CD4-positive, CD25-positive, alpha-beta regulatory T cell (primary cell): Measurements from ENCODE around the gene RPS21. TPM values are rescaled to one million over a fixed set of nuclear protein-coding genes. Genes with fewer than 3 reads are reported as not detected.
A peak's percentile ranks its signal among the peaks of the same experiment; 100 is the strongest.

Experiments
- ATAC-seq, 2 donors: fragments of 150-1000 bp; cut with Tn5 transposase; one replicate each; pipeline ENCODE4 v1.10.0; 2021; ENCODE audit warnings: low read depth in 2 of 2, moderate number of reproducible peaks in 2 of 2, moderate library complexity in 1 of 2
- DNase-seq, 3 donors: peaks; one replicate each; pipeline versions ENCODE4 v3.0.0 to v3.0.0-alpha.2; 2012 to 2022; ENCODE audit warnings: mixed read lengths in 1 of 3
- H3K27ac ChIP-seq: one replicate; pipeline ENCODE4 v1.7.0; 2013; ENCODE audit warnings: mild to moderate bottlenecking, low read length; ENCODE audit not compliant: insufficient read depth, poor library complexity, severe bottlenecking
- H3K27me3 ChIP-seq: one replicate; pipeline ENCODE4 v1.7.0; 2013; ENCODE audit warnings: low read length; ENCODE audit not compliant: control insufficient read depth, insufficient read depth
- H3K36me3 ChIP-seq: one replicate; pipeline ENCODE4 v1.7.0; 2013; ENCODE audit warnings: mild to moderate bottlenecking, low read length, moderate library complexity; ENCODE audit not compliant: control insufficient read depth, insufficient read depth
- H3K4me1 ChIP-seq: 2 replicates; pipeline ENCODE4 v1.7.0; 2013; ENCODE audit warnings: mild to moderate bottlenecking, low read length; ENCODE audit not compliant: insufficient read depth, control insufficient read depth, poor library complexity, severe bottlenecking
- H3K4me3 ChIP-seq: one replicate; pipeline ENCODE4 v1.7.0; 2013; ENCODE audit warnings: low read depth, mild to moderate bottlenecking, low read length, moderate library complexity
- H3K9me3 ChIP-seq, 2 experiments: 1 replicate in 1 of 2; 2 replicates in 1 of 2; pipeline ENCODE4 v1.7.0; 2013; ENCODE audit warnings: low read length in 2 of 2, mild to moderate bottlenecking in 1 of 2, moderate library complexity in 1 of 2; ENCODE audit not compliant: control insufficient read depth in 2 of 2
- H3K27ac Mint-ChIP-seq, 3 donors: one replicate each; pipeline ENCODE4 v1.8.0; 2020 to 2022; ENCODE audit warnings: mild to moderate bottlenecking in 3 of 3, mixed read lengths in 3 of 3, moderate library complexity in 2 of 3
- H3K27me3 Mint-ChIP-seq: one replicate; pipeline ENCODE4 v1.8.0; 2022; ENCODE audit warnings: mild to moderate bottlenecking, mixed read lengths
- H3K36me3 Mint-ChIP-seq: one replicate; pipeline ENCODE4 v1.8.0; 2020; ENCODE audit warnings: mixed read lengths
- H3K4me1 Mint-ChIP-seq, 4 donors: one replicate each; pipeline ENCODE4 v1.8.0; 2020 to 2022; ENCODE audit warnings: mixed read lengths in 4 of 4, mild to moderate bottlenecking in 1 of 4
- H3K4me3 Mint-ChIP-seq, 4 donors: one replicate each; pipeline ENCODE4 v1.8.0; 2020 to 2022; ENCODE audit warnings: mild to moderate bottlenecking in 4 of 4, mixed read lengths in 4 of 4, moderate library complexity in 3 of 4
- H3K9me3 Mint-ChIP-seq, 7 donors: one replicate each; pipeline ENCODE4 v1.8.0; 2020 to 2022; ENCODE audit warnings: mixed read lengths in 7 of 7, mild to moderate bottlenecking in 3 of 7, moderate library complexity in 2 of 7
- polyA plus RNA-seq, 4 donors: library from polyadenylated mRNA; unstranded; fragments of 300-500 nt; fragmentation: Illumina TruSeq; gene quantifications; one replicate each; pipeline ENCODE4 v1.2.3, GENCODE V29; 2021
- total RNA-seq: library from RNA; stranded (reverse); gene quantifications from one replicate; pipeline ENCODE4 v1.2.3, GENCODE V29; 2022

RPS21 gene
- total and polyA plus RNA-seq, 5 donors from 2014 or later: 1,945 to 3,094 (median 2,256) TPM

DNA sequence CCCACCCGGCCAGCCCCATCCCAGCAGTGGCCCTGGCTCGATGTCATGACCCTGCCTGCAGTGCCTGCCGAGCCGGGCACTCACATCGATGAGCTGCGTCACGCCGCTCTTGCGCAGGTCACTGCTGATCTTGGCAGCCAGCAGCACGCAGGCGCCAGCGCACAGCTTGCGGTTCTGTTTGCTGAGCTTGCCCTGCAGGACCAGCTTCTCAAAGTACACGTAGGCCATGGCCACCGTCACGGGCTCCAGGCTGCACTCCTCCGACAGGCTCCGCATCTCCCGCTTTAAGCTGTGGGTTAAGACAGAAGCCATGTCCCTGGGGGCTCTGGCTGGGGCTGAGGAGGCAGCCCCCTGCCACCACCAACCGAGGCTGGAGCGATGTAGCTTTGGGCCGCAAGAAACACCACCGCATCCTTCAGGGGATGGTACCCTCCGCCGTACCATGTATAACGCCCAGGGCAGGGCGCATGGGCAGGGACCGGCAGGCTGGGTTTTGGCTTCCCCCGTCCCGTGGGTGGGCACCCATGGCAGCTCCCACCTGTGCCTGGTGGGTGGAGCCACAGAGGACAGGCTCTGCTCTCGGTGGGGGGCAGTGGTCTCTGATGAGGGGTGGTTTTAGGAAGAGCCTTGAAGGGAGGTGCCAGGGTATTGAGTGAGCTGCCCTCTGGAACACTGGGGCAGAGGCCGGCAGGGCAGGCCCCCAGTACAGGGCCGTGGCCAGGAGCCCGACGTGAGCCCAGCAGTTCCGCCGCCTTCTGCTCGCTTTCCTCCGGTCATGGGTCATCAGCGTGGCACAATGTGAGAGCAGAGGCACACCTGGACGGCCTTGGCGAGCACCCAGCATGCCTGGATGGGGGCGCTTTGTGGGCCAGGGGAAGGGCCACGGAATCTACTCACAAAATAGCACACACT is 4.5 kb downstream of the RPS21 start:
- no peaks in the 10 kb centered on the region for H3K9me3 Mint-ChIP-seq
- H3K36me3 Mint-ChIP-seq: peaks cover 16% of the 10 kb centered on the region
- Histone ChIP-seq H3K4me1 (peaks cover 15% of the 10 kb centered on the region), H3K4me3 (no peak overlapping the region), H3K36me3 (peaks cover 19% of the 10 kb centered on the region), H3K27ac (no peak overlapping the region), H3K27me3 (no peaks in the 10 kb centered on the region), H3K9me3 (no peaks in the 10 kb centered on the region)
- no peak for ATAC-seq
- no peak overlapping the region for H3K27ac Mint-ChIP-seq
- DNase-seq: no peak
- no peaks in the 10 kb centered on the region for H3K27me3 Mint-ChIP-seq
- H3K4me1 Mint-ChIP-seq: peaks cover 0 to 25% (median 13%) of the 10 kb centered on the region in 4 donors
- no peak overlapping the region for H3K4me3 Mint-ChIP-seq

DNA sequence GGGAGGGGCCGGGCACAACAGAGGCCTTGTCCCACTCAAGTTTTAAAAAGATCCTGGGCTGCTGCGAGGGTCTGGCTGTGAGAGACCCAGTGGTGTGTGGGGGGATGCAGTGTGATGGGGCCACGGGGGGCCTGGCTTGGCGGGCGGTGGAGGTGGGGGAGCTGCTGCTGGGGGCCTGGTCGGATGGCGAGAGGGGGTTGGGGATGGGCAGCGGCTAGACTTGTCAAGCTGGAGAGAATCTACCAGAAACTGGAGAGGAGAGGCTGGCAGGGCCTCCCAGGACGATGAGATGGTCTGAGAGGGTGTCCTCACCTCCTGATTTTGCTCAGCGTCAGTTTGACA is 5.1 kb downstream of the RPS21 start:
- ATAC-seq (no peak), DNase-seq (no peak)
- H3K4me3 Mint-ChIP-seq: no peak overlapping the region
- H3K4me1 Mint-ChIP-seq: peaks cover 0 to 22% (median 13%) of the 10 kb centered on the region in 4 donors
- H3K27me3 Mint-ChIP-seq: no peaks in the 10 kb centered on the region
- Histone ChIP-seq H3K4me3 (no peak overlapping the region), H3K4me1 (peaks cover 13% of the 10 kb centered on the region), H3K9me3 (no peaks in the 10 kb centered on the region), H3K27me3 (no peaks in the 10 kb centered on the region), H3K27ac (no peak overlapping the region), H3K36me3 (peaks cover 19% of the 10 kb centered on the region)
- peaks cover 16% of the 10 kb centered on the region for H3K36me3 Mint-ChIP-seq
- H3K27ac Mint-ChIP-seq: no peak overlapping the region
- H3K9me3 Mint-ChIP-seq: no peaks in the 10 kb centered on the region

DNA sequence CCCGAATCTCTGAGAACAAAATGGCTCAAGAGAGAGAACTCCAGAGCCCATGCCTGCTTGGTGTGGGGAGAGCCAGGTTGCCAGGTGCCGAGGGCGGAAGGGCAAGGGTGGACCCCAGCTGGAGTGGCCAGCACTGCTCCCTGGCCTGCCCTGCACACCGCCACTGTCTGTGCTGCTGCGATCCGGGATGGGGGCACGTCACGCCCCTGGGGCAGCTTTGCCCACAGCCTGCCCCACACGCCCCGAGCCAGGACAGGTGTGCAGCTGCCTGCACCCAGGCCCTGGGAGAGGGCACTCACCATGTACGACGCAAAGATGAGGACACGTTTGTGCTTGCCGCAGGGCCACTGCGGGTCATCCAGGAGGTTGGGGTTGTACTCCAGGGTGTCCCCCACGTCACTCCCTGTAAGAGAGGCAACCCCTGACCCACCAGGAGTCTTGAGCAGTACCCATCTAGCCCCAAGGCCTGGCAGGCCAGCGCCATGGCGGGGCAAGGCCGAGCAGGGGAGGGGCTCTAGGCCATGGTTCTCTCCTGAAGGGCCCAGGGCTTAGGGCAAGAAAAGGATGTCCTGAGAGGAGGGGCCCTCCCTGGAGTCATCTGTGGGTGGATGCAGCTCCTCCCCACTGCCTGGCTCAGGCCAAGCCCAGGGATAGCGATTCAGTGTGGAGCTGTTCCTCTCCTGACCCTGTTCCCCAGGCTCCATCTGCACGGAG is 5.9 kb downstream of the RPS21 start:
- Histone ChIP-seq H3K9me3 (no peaks in the 10 kb centered on the region), H3K4me1 (peaks cover 7% of the 10 kb centered on the region), H3K4me3 (no peak overlapping the region), H3K27me3 (no peaks in the 10 kb centered on the region), H3K27ac (no peak overlapping the region), H3K36me3 (peaks cover 19% of the 10 kb centered on the region)
- DNase-seq: no peak
- Mint-ChIP-seq H3K36me3 (peaks cover 19% of the 10 kb centered on the region), H3K4me3 (no peak overlapping the region), H3K27me3 (no peaks in the 10 kb centered on the region), H3K9me3 (no peaks in the 10 kb centered on the region), H3K4me1 (peaks cover 0 to 22% (median 10%) of the 10 kb centered on the region in 4 donors), H3K27ac (no peak overlapping the region)
- peak in 1 of 2 donors; percentile 8 for ATAC-seq

DNA sequence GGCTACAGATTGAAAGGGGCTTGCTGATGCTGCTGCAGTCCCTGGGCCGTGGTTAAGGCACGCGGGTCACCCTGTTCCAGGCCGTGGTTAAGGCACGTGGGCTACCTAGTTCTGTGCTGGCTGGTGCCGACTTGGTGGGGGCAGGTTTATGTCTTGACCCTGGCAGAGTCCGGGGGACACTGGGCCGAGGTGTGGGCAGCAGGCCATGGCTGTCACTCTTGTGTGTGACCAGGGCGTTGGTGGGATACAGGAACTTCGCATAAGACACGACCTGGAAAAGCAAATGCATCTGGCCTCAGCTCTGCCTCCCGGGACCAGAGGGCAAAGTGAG is 6.4 kb downstream of the RPS21 start:
- H3K27me3 Mint-ChIP-seq: no peaks in the 10 kb centered on the region
- no peak for DNase-seq
- H3K4me3 Mint-ChIP-seq: no peak overlapping the region
- no peaks in the 10 kb centered on the region for H3K9me3 ChIP-seq
- H3K4me3 ChIP-seq: no peak overlapping the region
- no peaks in the 10 kb centered on the region for H3K27me3 ChIP-seq
- H3K36me3 ChIP-seq: peaks cover 19% of the 10 kb centered on the region
- H3K4me1 Mint-ChIP-seq: peaks cover 0 to 18% (median 8%) of the 10 kb centered on the region in 4 donors
- no peaks in the 10 kb centered on the region for H3K9me3 Mint-ChIP-seq
- H3K27ac ChIP-seq: no peak overlapping the region
- peaks cover 2% of the 10 kb centered on the region for H3K4me1 ChIP-seq
- no peak for ATAC-seq
- peaks cover 16% of the 10 kb centered on the region for H3K36me3 Mint-ChIP-seq
- H3K27ac Mint-ChIP-seq: no peak overlapping the region

DNA sequence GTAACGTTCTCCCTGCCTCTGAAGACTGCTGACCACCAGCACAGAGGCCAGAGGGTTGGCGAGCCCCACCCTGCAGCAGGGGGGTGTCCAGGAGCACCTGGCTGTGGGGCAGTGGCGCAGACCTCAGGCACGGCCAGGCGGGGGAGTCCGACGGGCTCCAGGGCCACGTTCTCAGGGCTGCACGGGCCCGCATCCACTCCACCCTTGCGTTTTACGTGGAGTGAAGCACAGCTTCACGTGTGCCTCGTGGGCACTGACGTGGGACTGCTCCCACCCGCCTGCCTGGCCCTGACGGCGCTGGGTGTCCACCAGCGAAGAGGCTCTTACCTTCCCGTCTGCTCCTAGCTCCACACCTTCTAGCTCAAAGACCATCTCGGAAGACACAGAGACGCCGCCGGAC is 6.9 kb downstream of the RPS21 start:
- Histone ChIP-seq H3K27ac (no peak overlapping the region), H3K4me3 (no peak overlapping the region), H3K36me3 (peaks cover 15% of the 10 kb centered on the region), H3K27me3 (no peaks in the 10 kb centered on the region), H3K9me3 (no peaks in the 10 kb centered on the region), H3K4me1 (no peaks in the 10 kb centered on the region)
- H3K4me3 Mint-ChIP-seq: no peak overlapping the region
- peaks cover 12% of the 10 kb centered on the region for H3K36me3 Mint-ChIP-seq
- no peaks in the 10 kb centered on the region for H3K9me3 Mint-ChIP-seq
- no peaks in the 10 kb centered on the region for H3K27me3 Mint-ChIP-seq
- ATAC-seq (no peak), DNase-seq (no peak)
- H3K27ac Mint-ChIP-seq: no peak overlapping the region
- peaks cover 0 to 13% (median 4%) of the 10 kb centered on the region in 4 donors for H3K4me1 Mint-ChIP-seq

GRCh38 chr20:62394248-62395245 is 7.6 kb downstream of the RPS21 start:
- H3K4me3 ChIP-seq: no peak overlapping the region
- no peaks in the 10 kb centered on the region for H3K27me3 ChIP-seq
- DNase-seq (no peak), ATAC-seq (no peak)
- peaks cover 0 to 12% (median 1%) of the 10 kb centered on the region in 4 donors for H3K4me1 Mint-ChIP-seq
- H3K27ac Mint-ChIP-seq: no peak overlapping the region
- H3K27ac ChIP-seq: no peak overlapping the region
- H3K36me3 ChIP-seq: peaks cover 11% of the 10 kb centered on the region
- H3K4me3 Mint-ChIP-seq: peak overlapping the region in 1 of 4 donors; percentile 4
- H3K4me1 ChIP-seq: no peaks in the 10 kb centered on the region
- H3K36me3 Mint-ChIP-seq: peaks cover 8% of the 10 kb centered on the region
- no peaks in the 10 kb centered on the region for H3K9me3 ChIP-seq
- no peaks in the 10 kb centered on the region for H3K27me3 Mint-ChIP-seq
- no peaks in the 10 kb centered on the region for H3K9me3 Mint-ChIP-seq
